H9 (cell line): ENCODE data around the gene FUT9. TPM values are rescaled to one million over a fixed set of nuclear protein-coding genes. Genes with fewer than 3 reads are reported as not detected.

ENCODE experiments used
- DNase-seq: peaks from one replicate; pipeline ENCODE4 v3.0.0-alpha.2; 2017
- H2AFZ ChIP-seq: one replicate; pipeline ENCODE4 v1.6.1; 2013; ENCODE audit warnings: mild to moderate bottlenecking, low read length, control low read depth, moderate library complexity
- H2AK5ac ChIP-seq: 2 replicates; pipeline ENCODE4 v1.6.1; 2013; ENCODE audit warnings: low read length, control low read depth, mixed read lengths; ENCODE audit not compliant: insufficient read length
- H2BK120ac ChIP-seq: one replicate; pipeline ENCODE4 v1.6.1; 2013; ENCODE audit warnings: low read depth, mild to moderate bottlenecking, low read length, control low read depth, inconsistent platforms; ENCODE audit not compliant: poor library complexity, severe bottlenecking
- H2BK12ac ChIP-seq: 2 replicates; pipeline ENCODE4 v1.6.1; 2013; ENCODE audit warnings: low read length, control low read depth, mixed read lengths, low read depth; ENCODE audit not compliant: insufficient read length
- H2BK15ac ChIP-seq: 2 replicates; pipeline ENCODE4 v1.6.1; 2013; ENCODE audit warnings: low read depth, low read length, control low read depth
- H2BK20ac ChIP-seq: one replicate; pipeline ENCODE4 v1.6.1; 2013; ENCODE audit warnings: low read depth, mild to moderate bottlenecking, low read length, control low read depth, inconsistent platforms; ENCODE audit not compliant: poor library complexity, severe bottlenecking
- H2BK5ac ChIP-seq: 2 replicates; pipeline ENCODE4 v1.6.1; 2013; ENCODE audit warnings: low read length, control low read depth, mixed read lengths; ENCODE audit not compliant: insufficient read length
- H3K14ac ChIP-seq: 2 replicates; pipeline ENCODE4 v1.6.1; 2013; ENCODE audit warnings: low read length, control low read depth; ENCODE audit not compliant: insufficient read depth
- H3K18ac ChIP-seq: 2 replicates; pipeline ENCODE4 v1.6.1; 2013; ENCODE audit warnings: low read depth, mild to moderate bottlenecking, mixed read lengths, low read length, control low read depth; ENCODE audit not compliant: insufficient read length
- H3K23ac ChIP-seq: 2 replicates; pipeline ENCODE4 v1.6.1; 2013; ENCODE audit warnings: low read length, control low read depth, mixed read lengths, low read depth; ENCODE audit not compliant: insufficient read length
- H3K23me2 ChIP-seq: 2 replicates; pipeline ENCODE4 v1.6.1; 2013; ENCODE audit warnings: low read depth, mild to moderate bottlenecking, mixed read lengths, low read length, control low read depth; ENCODE audit not compliant: insufficient read length, poor library complexity, severe bottlenecking
- H3K27ac ChIP-seq: 2 replicates; pipeline ENCODE4 v1.5.1; 2013; ENCODE audit warnings: low read length, control low read depth, mixed read lengths, low read depth; ENCODE audit not compliant: insufficient read length
- H3K27me3 ChIP-seq: 2 replicates; pipeline ENCODE4 v1.6.1; 2013; ENCODE audit warnings: low read length, control low read depth, inconsistent platforms; ENCODE audit not compliant: insufficient read depth
- H3K4ac ChIP-seq: 2 replicates; pipeline ENCODE4 v1.6.1; 2013; ENCODE audit warnings: low read depth, mild to moderate bottlenecking, control low read depth, inconsistent platforms, low read length, moderate library complexity
- H3K4me1 ChIP-seq: 2 replicates; pipeline ENCODE4 v1.6.1; 2013; ENCODE audit warnings: low read length, control low read depth, inconsistent platforms; ENCODE audit not compliant: insufficient read depth
- H3K4me2 ChIP-seq: 2 replicates; pipeline ENCODE4 v1.6.1; 2013; ENCODE audit warnings: low read length, control low read depth, mixed read lengths; ENCODE audit not compliant: insufficient read length, insufficient read depth
- H3K56ac ChIP-seq: 2 replicates; pipeline ENCODE4 v1.6.1; 2013; ENCODE audit warnings: low read depth, mild to moderate bottlenecking, mixed read lengths, low read length, control low read depth; ENCODE audit not compliant: insufficient read length
- H3K79me1 ChIP-seq: 2 replicates; pipeline ENCODE4 v1.6.1; 2013; ENCODE audit warnings: low read depth, mild to moderate bottlenecking, moderate library complexity, low read length, control low read depth, inconsistent platforms; ENCODE audit not compliant: insufficient read depth, poor library complexity, severe bottlenecking
- H3K79me2 ChIP-seq: 2 replicates; pipeline ENCODE4 v1.6.1; 2013; ENCODE audit warnings: low read length, control low read depth, inconsistent platforms; ENCODE audit not compliant: insufficient read depth
- H3K9ac ChIP-seq: 2 replicates; pipeline ENCODE4 v1.6.1; 2013; ENCODE audit warnings: low read length, control low read depth, mixed read lengths; ENCODE audit not compliant: insufficient read length; ENCODE audit errors: extremely low read depth
- H3K9me3 ChIP-seq: one replicate; pipeline ENCODE4 v1.6.1; 2013; ENCODE audit warnings: low read depth, low read length, inconsistent platforms; ENCODE audit not compliant: control insufficient read depth
- H3T11ph ChIP-seq: one replicate; pipeline ENCODE4 v1.6.1; 2013; ENCODE audit warnings: mild to moderate bottlenecking, low read length, control low read depth, inconsistent platforms
- H4K20me1 ChIP-seq: one replicate; pipeline ENCODE4 v1.6.1; 2013; ENCODE audit not compliant: control insufficient read depth, insufficient read length, insufficient read depth
- H4K5ac ChIP-seq: 2 replicates; pipeline ENCODE4 v1.6.1; 2013; ENCODE audit warnings: low read depth, mild to moderate bottlenecking, mixed read lengths, low read length, control low read depth; ENCODE audit not compliant: insufficient read length
- H4K8ac ChIP-seq: replicated peaks from 2 replicates; pipeline ENCODE4 v1.6.1; 2013; ENCODE audit warnings: low read length, control low read depth, mixed read lengths, low read depth; ENCODE audit not compliant: insufficient read length
- H4K91ac ChIP-seq: 2 replicates; pipeline ENCODE4 v1.6.1; 2013; ENCODE audit warnings: low read depth, mild to moderate bottlenecking, moderate library complexity, mixed read lengths, low read length, control low read depth; ENCODE audit not compliant: insufficient read length
- H3K27ac Mint-ChIP-seq, 3 experiments: 2 replicates in 2 of 3; 3 replicates in 1 of 3; pipeline ENCODE4 v1.8.0; 2020 to 2021; ENCODE audit warnings: mixed read lengths in 3 of 3, mild to moderate bottlenecking in 1 of 3, moderate library complexity in 1 of 3
- H3K27me3 Mint-ChIP-seq: 2 replicates; pipeline ENCODE4 v1.8.0; 2021; ENCODE audit warnings: low read depth, mild to moderate bottlenecking, moderate library complexity, mixed read lengths
- H3K36me3 Mint-ChIP-seq, 3 experiments: 2 replicates in 2 of 3; 3 replicates in 1 of 3; pipeline ENCODE4 v1.8.0; 2020 to 2021; ENCODE audit warnings: low read depth in 3 of 3, mixed read lengths in 3 of 3; ENCODE audit not compliant: insufficient read depth in 1 of 3
- H3K4me1 Mint-ChIP-seq, 2 experiments: 2 replicates each; pipeline ENCODE4 v1.8.0; 2020; ENCODE audit warnings: mixed read lengths in 2 of 2
- H3K4me3 Mint-ChIP-seq, 2 experiments: 2 replicates in 1 of 2; 3 replicates in 1 of 2; pipeline ENCODE4 v1.8.0; 2020 to 2021; ENCODE audit warnings: mild to moderate bottlenecking in 2 of 2, mixed read lengths in 2 of 2, moderate library complexity in 1 of 2
- H3K9me3 Mint-ChIP-seq, 2 experiments: 2 replicates in 1 of 2; 3 replicates in 1 of 2; pipeline ENCODE4 v1.8.0; 2020; ENCODE audit warnings: mild to moderate bottlenecking in 2 of 2, mixed read lengths in 2 of 2, moderate library complexity in 1 of 2
- CTCF ChIP-seq: fragments of 200-600 bp; sonication (generic); conservative IDR thresholded peaks from 3 replicates; pipeline ENCODE4 v1.8.0; 2021; ENCODE audit warnings: antibody characterized with exemption, mild to moderate bottlenecking
- WGBS: extraction: QIAGEN DNeasy Blood & Tissue Kit; methylation state at CpG from one replicate; pipeline ENCODE4 v1.1.7; 2013; ENCODE audit warnings: missing lambda C conversion rate, low lambda C conversion rate, mixed read lengths; ENCODE audit not compliant: insufficient read length; ENCODE audit errors: extremely low coverage; 5-methylcytosine and 5-hydroxymethylcytosine counted together
- total RNA-seq: library from RNA; stranded (reverse); gene quantifications from 2 replicates; pipeline ENCODE4 v1.2.1, GENCODE V29; 2021

Gene FUT9
- total RNA-seq, 1 experiment from 2014 or later, result 1.6 TPM

- H2BK12ac ChIP-seq, result no peak overlapping the region
- Mint-ChIP-seq H3K9me3 (no peaks in the 10 kb centered on the region), H3K27me3 (no peaks in the 10 kb centered on the region), H3K36me3 (no peaks in the 10 kb centered on the region), H3K4me1 (no peaks in the 10 kb centered on the region), H3K27ac (no peak overlapping the region), H3K4me3 (no peak overlapping the region)
- H3K9me3 ChIP-seq, result no peaks in the 10 kb centered on the region
- DNase-seq, result no peak
- no peak overlapping the region for H3K9ac ChIP-seq
- no peaks in the 10 kb centered on the region for H3K79me2 ChIP-seq
- H3K27ac ChIP-seq, result no peak overlapping the region
- no peak overlapping the region for H2BK120ac ChIP-seq
- no peak overlapping the region for H2BK5ac ChIP-seq
- WGBS, result no CpG with 5 or more reads among the region's 2 CpGs
- TF ChIP-seq CTCF, result no peak
- H4K8ac ChIP-seq, result no peak overlapping the region
- H3K79me1 ChIP-seq, result no peaks in the 10 kb centered on the region
- no peak overlapping the region for H2BK20ac ChIP-seq
- H4K5ac ChIP-seq, result no peak overlapping the region
- H3K18ac ChIP-seq, result no peak overlapping the region
- H4K20me1 ChIP-seq, result no peaks in the 10 kb centered on the region
- H2AFZ ChIP-seq, result no peak overlapping the region
- H4K91ac ChIP-seq, result no peak overlapping the region
- H3K27me3 ChIP-seq, result no peaks in the 10 kb centered on the region
- H3K4me2 ChIP-seq, result no peak overlapping the region
- H3K56ac ChIP-seq, result no peak overlapping the region
- H3T11ph ChIP-seq, result no peak overlapping the region
- H3K14ac ChIP-seq, result no peak overlapping the region
- H3K4me1 ChIP-seq, result no peaks in the 10 kb centered on the region
- no peak overlapping the region for H3K4ac ChIP-seq
- H3K23me2 ChIP-seq, result no peaks in the 10 kb centered on the region
- no peak overlapping the region for H3K23ac ChIP-seq
- no peak overlapping the region for H2BK15ac ChIP-seq
- no peak overlapping the region for H2AK5ac ChIP-seq
Observed at GRCh38 chr6:96246563-96246962, 230.8 kb downstream of the FUT9 start.
